GM12865 (cell line): ENCODE results near the gene MEP1B.

Experiments
- DNase-seq: peaks from one replicate; pipeline ENCODE4 v3.0.0; 2010; ENCODE audit warnings: low read depth
- H3K4me3 ChIP-seq: 2 replicates; pipeline ENCODE4 v1.5.1; 2011; ENCODE audit warnings: mild to moderate bottlenecking, low read depth, low read length, control low read depth
- TF ChIP-seq, protein P1 (sequence below): IDR thresholded peaks from 2 replicates; pipeline ENCODE4 v1.5.1; 2011; ENCODE audit warnings: low read length, control low read depth, low read depth, inconsistent platforms; ENCODE audit not compliant: insufficient read depth; ENCODE audit errors: missing control alignments

Gene MEP1B

DNA sequence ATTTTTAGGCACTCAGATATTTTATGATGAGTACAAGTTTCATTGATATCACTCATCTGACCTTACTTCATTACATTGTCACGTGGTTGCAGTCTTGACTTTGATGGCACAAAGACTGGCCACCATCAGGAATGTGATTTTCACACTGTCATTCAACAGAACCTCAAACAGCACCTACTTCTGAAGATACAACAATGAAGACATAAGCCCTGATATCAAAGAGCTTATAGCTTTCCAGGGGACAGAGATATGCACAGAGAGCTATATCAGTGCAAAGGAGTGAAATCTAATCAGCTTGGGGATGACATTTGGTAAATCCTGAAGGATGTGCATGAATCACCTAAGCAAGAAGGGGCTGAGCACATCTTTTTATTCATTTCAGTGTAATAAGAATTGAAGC, 72.3 kb downstream of the MEP1B start:
- TF ChIP-seq, protein P1, sequence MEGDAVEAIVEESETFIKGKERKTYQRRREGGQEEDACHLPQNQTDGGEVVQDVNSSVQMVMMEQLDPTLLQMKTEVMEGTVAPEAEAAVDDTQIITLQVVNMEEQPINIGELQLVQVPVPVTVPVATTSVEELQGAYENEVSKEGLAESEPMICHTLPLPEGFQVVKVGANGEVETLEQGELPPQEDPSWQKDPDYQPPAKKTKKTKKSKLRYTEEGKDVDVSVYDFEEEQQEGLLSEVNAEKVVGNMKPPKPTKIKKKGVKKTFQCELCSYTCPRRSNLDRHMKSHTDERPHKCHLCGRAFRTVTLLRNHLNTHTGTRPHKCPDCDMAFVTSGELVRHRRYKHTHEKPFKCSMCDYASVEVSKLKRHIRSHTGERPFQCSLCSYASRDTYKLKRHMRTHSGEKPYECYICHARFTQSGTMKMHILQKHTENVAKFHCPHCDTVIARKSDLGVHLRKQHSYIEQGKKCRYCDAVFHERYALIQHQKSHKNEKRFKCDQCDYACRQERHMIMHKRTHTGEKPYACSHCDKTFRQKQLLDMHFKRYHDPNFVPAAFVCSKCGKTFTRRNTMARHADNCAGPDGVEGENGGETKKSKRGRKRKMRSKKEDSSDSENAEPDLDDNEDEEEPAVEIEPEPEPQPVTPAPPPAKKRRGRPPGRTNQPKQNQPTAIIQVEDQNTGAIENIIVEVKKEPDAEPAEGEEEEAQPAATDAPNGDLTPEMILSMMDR, result no peak

DNA sequence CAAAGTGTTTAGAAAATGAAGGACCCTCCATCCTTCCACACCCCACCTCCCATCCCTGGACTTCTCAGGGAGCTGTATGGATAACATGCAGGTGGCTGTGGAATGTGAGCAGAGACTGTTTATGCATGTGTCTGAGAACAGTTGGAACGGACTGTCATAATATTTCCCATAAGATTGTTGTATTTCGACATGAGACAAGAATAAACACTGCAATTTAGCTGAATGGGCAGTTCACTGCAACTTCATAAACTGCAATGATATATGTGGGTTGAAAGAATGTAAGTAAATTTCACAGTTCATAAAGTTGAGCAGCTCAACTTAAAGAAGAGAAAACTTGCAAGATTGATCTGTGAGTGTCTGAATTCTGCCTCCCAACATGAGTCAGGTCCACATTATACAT, 74.6 kb downstream of the MEP1B start:
- TF ChIP-seq, protein P1, result no peak
- no peak overlapping the region for H3K4me3 ChIP-seq
- DNase-seq, result no peak

More for the DNA sequence above, 72.3 kb downstream of the MEP1B start:
- H3K4me3 ChIP-seq, result no peak overlapping the region
- DNase-seq, result no peak

DNA sequence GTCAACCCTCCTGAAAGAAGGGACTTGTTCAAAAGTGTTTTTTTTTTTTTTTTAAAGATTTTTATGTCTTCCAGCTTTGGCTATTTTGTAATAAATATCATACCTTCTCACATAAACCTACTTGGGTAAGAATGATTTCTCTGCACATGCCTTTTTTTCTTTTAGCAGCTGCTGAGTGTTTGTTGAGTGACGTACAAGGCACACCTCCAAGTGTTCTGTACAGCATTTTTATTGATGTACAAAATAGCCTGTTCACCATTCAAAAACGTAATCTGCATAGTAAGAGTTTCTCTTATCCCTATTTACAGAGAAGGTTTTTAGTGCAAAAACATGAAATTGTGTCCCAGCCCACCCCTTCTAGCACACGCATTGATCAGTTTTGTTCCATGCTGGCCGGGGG, 77.6 kb downstream of the MEP1B start:
- TF ChIP-seq, protein P1, result no peak
- no peak overlapping the region for H3K4me3 ChIP-seq
- no peak for DNase-seq
